K562 (cell line): ENCODE results near the gene EN1. TPM values are rescaled to one million over a fixed set of nuclear protein-coding genes. Genes with fewer than 3 reads are reported as not detected.
A peak's percentile ranks its signal among the peaks of the same experiment; 100 is the strongest.

Source experiments
- BRCA1 ChIP-seq, 2 experiments: fragments of 450-650 bp in 1 of 2; sonication (generic) in 1 of 2; formaldehyde crosslinking in 1 of 2; IDR thresholded peaks; 2 replicates each; pipeline versions ENCODE4 v1.5.0 to v1.6.1; 2017 to 2020; ENCODE audit warnings: mild to moderate bottlenecking in 1 of 2, missing genetic modification reagents in 1 of 2
- BRF1 ChIP-seq: IDR thresholded peaks from 3 replicates; pipeline ENCODE4 v1.6.1; 2011; ENCODE audit warnings: borderline replicate concordance, mild to moderate bottlenecking; ENCODE audit not compliant: insufficient read length; ENCODE audit errors: extremely low read depth
- E2F6 ChIP-seq, 2 experiments: IDR thresholded peaks; 2 replicates each; pipeline ENCODE4 v1.6.1; 2011; ENCODE audit warnings: borderline replicate concordance in 1 of 2, control low read depth in 1 of 2, low read depth in 1 of 2, low read length in 1 of 2, mild to moderate bottlenecking in 1 of 2, mixed read lengths in 1 of 2, moderate library complexity in 1 of 2; ENCODE audit not compliant: insufficient read depth in 1 of 2, insufficient read length in 1 of 2, poor library complexity in 1 of 2, severe bottlenecking in 1 of 2; ENCODE audit errors: extremely low read depth in 1 of 2
- FUS ChIP-seq: fragments of 200-400 bp; formaldehyde crosslinking; optimal IDR thresholded peaks from 2 replicates; pipeline ENCODE3; 2017; ENCODE audit warnings: low read depth, low read length
- HINFP ChIP-seq: fragments of 450-650 bp; conservative IDR thresholded peaks from 2 replicates; pipeline ENCODE4 v1.6.1; 2016; ENCODE audit warnings: missing genetic modification characterization, low read depth, mild to moderate bottlenecking, control low read depth, missing compliant biosample characterization
- MAFK ChIP-seq: IDR thresholded peaks from 2 replicates; pipeline ENCODE4 v1.6.1; 2011; ENCODE audit warnings: low read length, improper control_type of control experiment
- NONO ChIP-seq, 2 experiments: fragments of 200-400 bp in 1 of 2; fragments of 450-650 bp in 1 of 2; formaldehyde crosslinking in 1 of 2; IDR thresholded peaks; 2 replicates each; pipeline ENCODE4 v1.6.1; 2017; ENCODE audit warnings: low read depth in 2 of 2, mild to moderate bottlenecking in 2 of 2, moderate library complexity in 2 of 2, low read length in 1 of 2
- NR2C2 ChIP-seq, 2 experiments: fragments of 200-800 bp in 1 of 2; sonication (Bioruptor generic) in 1 of 2; sonication (generic) in 1 of 2; formaldehyde crosslinking in 1 of 2; IDR thresholded peaks; 2 replicates each; pipeline versions ENCODE4 v1.6.1 to v1.8.0; 2016 to 2022; ENCODE audit warnings: mild to moderate bottlenecking in 1 of 2, missing compliant biosample characterization in 1 of 2, missing genetic modification characterization in 1 of 2, missing genetic modification reagents in 1 of 2
- PTBP1 ChIP-seq: fragments of 200-400 bp; formaldehyde crosslinking; IDR thresholded peaks from 2 replicates; pipeline ENCODE4 v1.6.1; 2017; ENCODE audit warnings: low read depth, low read length
- RBM39 ChIP-seq: fragments of 200-400 bp; formaldehyde crosslinking; optimal IDR thresholded peaks from 2 replicates; pipeline ENCODE3; 2018; ENCODE audit warnings: low read depth, low read length
- SOX6 ChIP-seq: fragments of 450-650 bp; IDR thresholded peaks from 2 replicates; pipeline ENCODE4 v1.6.1; 2014; ENCODE audit warnings: mild to moderate bottlenecking
- SRF ChIP-seq, 2 experiments: fragments of 250-450, 450-650 bp in 1 of 2; sonication (Bioruptor Pico) in 1 of 2; sonication (generic) in 1 of 2; formaldehyde crosslinking; IDR thresholded peaks; 2 replicates each; pipeline versions ENCODE4 v1.5.0 to v1.5.1; 2020 to 2022; ENCODE audit warnings: mild to moderate bottlenecking in 1 of 2, missing genetic modification reagents in 1 of 2
- UBTF ChIP-seq, 2 experiments: IDR thresholded peaks; 2 replicates each; pipeline ENCODE4 v1.6.1; 2012; ENCODE audit warnings: improper control_type of control experiment in 2 of 2, low read depth in 2 of 2, low read length in 2 of 2, borderline replicate concordance in 1 of 2
- ZFP36 ChIP-seq: fragments of 150-350 bp; IDR thresholded peaks from 2 replicates; pipeline ENCODE4 v1.6.1; 2018; ENCODE audit warnings: low read length, low read depth; ENCODE audit not compliant: partially characterized antibody
- ZNF224 ChIP-seq: sonication (generic); formaldehyde crosslinking; IDR thresholded peaks from 2 replicates; pipeline ENCODE4 v1.8.0; 2022; ENCODE audit warnings: mild to moderate bottlenecking, missing genetic modification reagents
- ZNF274 ChIP-seq: IDR thresholded peaks from 2 replicates; pipeline ENCODE4 v1.6.1; 2011; ENCODE audit warnings: low read depth, mild to moderate bottlenecking, low read length, moderate library complexity, borderline replicate concordance
- ZNF277 ChIP-seq: fragments of 250-450 bp; sonication (Bioruptor Pico); IDR thresholded peaks from 2 replicates; pipeline ENCODE4 v1.8.0; 2022; ENCODE audit warnings: inconsistent platforms, mild to moderate bottlenecking, moderate library complexity, borderline replicate concordance
- ZNF384 ChIP-seq: IDR thresholded peaks from 2 replicates; pipeline ENCODE4 v1.6.1; 2012; ENCODE audit warnings: low read depth, low read length, improper control_type of control experiment
- polyA plus RNA-seq, 8 experiments: library from polyadenylated mRNA; depleted of rRNA in 4 of 8; stranded (reverse) in 5 of 8; unstranded in 3 of 8; fragments of >200 nt; fragmentation: Nextera tagmentation in 2 of 8; fragmentation: Illumina TruSeq in 1 of 8; extraction: Ambion mirVana in 2 of 8; extraction: Trizol in 1 of 8; gene quantifications; 2 replicates each; pipeline versions ENCODE4 v1.2.1 to v1.2.3, GENCODE V29; 2011 to 2014; ENCODE audit warnings: inconsistent platforms in 1 of 8, missing spikeins in 1 of 8
- total RNA-seq, 7 experiments: library from RNA; depleted of rRNA in 6 of 7; stranded (reverse); fragments of >200 nt in 6 of 7; fragmentation: Illumina TruSeq in 2 of 7; extraction: Trizol in 2 of 7; gene quantifications; 2 replicates each; pipeline versions ENCODE4 v1.2.1 to v1.2.3, GENCODE V29; 2011 to 2021; ENCODE audit warnings: low replicate concordance in 1 of 7

EN1 gene
- total and polyA plus RNA-seq, 9 of the 15 experiments (the other 6 are each of a cell fraction or from before 2014, with no cell fraction given), result 0.06 to 2.0 (median 0.51) TPM

GRCh38 chr2:118846442-118846952, 951 bp downstream of the EN1 start (continued):
- TF ChIP-seq UBTF (IDR thresholded peaks at IDR 0.05; ENCODE audit: borderline replicate concordance in 1 of 2, low read depth in 2 of 2, low read length in 2 of 2), result 0 out of 4 replicates have a peak, but pooled peaks of 1 of the 2 experiments have one; percentile 13
- TF ChIP-seq ZNF274, result no peak
- TF ChIP-seq ZFP36, result no peak
- no peak for TF ChIP-seq FUS
- TF ChIP-seq MAFK, result no peak
- no peak for TF ChIP-seq BRCA1 (IDR thresholded peaks at IDR 0.05)
- no peak for TF ChIP-seq BRCA1 (CRISPR knock-in tag; IDR thresholded peaks at IDR 0.05)
- TF ChIP-seq PTBP1, result no peak
- TF ChIP-seq E2F6 (IDR thresholded peaks at IDR 0.05; ENCODE audit: borderline replicate concordance in 1 of 2, extremely low read depth in 1 of 2, insufficient read depth in 1 of 2, insufficient read length in 1 of 2, low read depth in 1 of 2, low read length in 1 of 2, poor library complexity in 1 of 2, severe bottlenecking in 1 of 2), result peak in 1 of 2 experiments; percentile 8
- TF ChIP-seq SOX6, result no peak
- TF ChIP-seq ZNF224 (CRISPR knock-in tag), result no peak
- TF ChIP-seq SRF (CRISPR knock-in tag; IDR thresholded peaks at IDR 0.05), result no peak
- TF ChIP-seq RBM39, result no peak
- TF ChIP-seq ZNF384, result no peak
- no peak for TF ChIP-seq BRF1
- no peak for TF ChIP-seq ZNF277 (CRISPR knock-in tag)
- TF ChIP-seq NR2C2 (CRISPR knock-in tag; IDR thresholded peaks at IDR 0.05), result no peak
- no peak for TF ChIP-seq NR2C2 (tag; IDR thresholded peaks at IDR 0.05)
- no peak for TF ChIP-seq HINFP
- peak in 1 of 2 experiments; percentile 23; a peak in 1 of 4 replicates for TF ChIP-seq NONO (IDR thresholded peaks at IDR 0.05; ENCODE audit: low read depth in 2 of 2, low read length in 1 of 2)
